HEK293 (cell line): Measurements from ENCODE around the gene FDXR.
A peak's percentile ranks its signal among the peaks of the same experiment; 100 is the strongest.

Source experiments
- CTCF ChIA-PET: fragments of 350-600 bp; formaldehyde crosslinking; extraction: SDS; loops from one replicate; lab custom pipeline; 2021; ENCODE audit warnings: antibody characterized with exemption; lab: Yijun Ruan, JAX
- POLR2A ChIA-PET: fragments of 300-600 bp; formaldehyde crosslinking; extraction: SDS; loops from one replicate; lab custom pipeline; 2020; ENCODE audit warnings: antibody characterized with exemption, inconsistent platforms; lab: Yijun Ruan, JAX
- H3K27ac ChIP-seq: fragments of 200-500 bp; sonication (Bioruptor generic); 2 replicates; pipeline ENCODE4 v1.5.1; 2014; ENCODE audit warnings: low read depth, low read length, control low read depth, inconsistent platforms; ENCODE audit errors: extremely low read depth
- H3K36me3 ChIP-seq, 2 experiments: fragments of 200-500 bp in 1 of 2; sonication (Bioruptor generic) in 1 of 2; 1 replicate in 1 of 2; 2 replicates in 1 of 2; pipeline ENCODE4 v1.5.1; 2014 to 2017; ENCODE audit warnings: inconsistent platforms in 2 of 2, low read length in 2 of 2; ENCODE audit not compliant: control insufficient read depth in 2 of 2, insufficient read depth in 1 of 2
- H3K4me1 ChIP-seq: fragments of 200-500 bp; sonication (Bioruptor generic); 2 replicates; pipeline ENCODE4 v1.5.1; 2014; ENCODE audit warnings: mild to moderate bottlenecking, low read length, inconsistent platforms; ENCODE audit not compliant: control insufficient read depth, insufficient read depth
- H3K4me3 ChIP-seq: 2 replicates; pipeline ENCODE4 v1.5.1; 2011; ENCODE audit warnings: low read depth, mild to moderate bottlenecking, control low read depth, low read length, moderate library complexity
- H3K9me3 ChIP-seq: fragments of 200-500 bp; sonication (Bioruptor generic); 2 replicates; pipeline ENCODE4 v1.5.1; 2014; ENCODE audit warnings: low read depth, low read length, inconsistent platforms; ENCODE audit not compliant: control insufficient read depth, insufficient read depth
- BCL11A ChIP-seq: fragments of 450-650 bp; formaldehyde crosslinking; IDR thresholded peaks from 2 replicates; pipeline ENCODE4 v1.5.1; 2016; ENCODE audit warnings: low read depth, missing biosample characterization, missing genetic modification characterization
- BCL11B ChIP-seq: fragments of 450-650 bp; formaldehyde crosslinking; IDR thresholded peaks from 2 replicates; pipeline ENCODE4 v1.5.1; 2016; ENCODE audit warnings: low read depth, missing biosample characterization, missing genetic modification characterization
- MYNN ChIP-seq: fragments of 450-650 bp; formaldehyde crosslinking; IDR thresholded peaks from 2 replicates; pipeline ENCODE4 v1.5.1; 2016; ENCODE audit warnings: missing biosample characterization, missing genetic modification characterization, borderline replicate concordance
- SCRT1 ChIP-seq: fragments of 450-650 bp; formaldehyde crosslinking; IDR thresholded peaks from 2 replicates; pipeline ENCODE4 v1.5.1; 2016; ENCODE audit warnings: missing biosample characterization, missing genetic modification characterization, borderline replicate concordance
- SCRT2 ChIP-seq: fragments of 450-650 bp; formaldehyde crosslinking; IDR thresholded peaks from 2 replicates; pipeline ENCODE4 v1.5.1; 2016; ENCODE audit warnings: missing biosample characterization, missing genetic modification characterization
- SETDB1 ChIP-seq: IDR thresholded peaks from one replicate; pipeline ENCODE4 v1.6.1; 2017; ENCODE audit warnings: mild to moderate bottlenecking, low read length, moderate library complexity, mixed read lengths; ENCODE audit not compliant: insufficient read length
- ZBTB17 ChIP-seq: fragments of 450-650 bp; formaldehyde crosslinking; IDR thresholded peaks from 2 replicates; pipeline ENCODE4 v1.5.1; 2016; ENCODE audit warnings: missing biosample characterization, missing genetic modification characterization
- ZFP69B ChIP-seq: fragments of 450-650 bp; formaldehyde crosslinking; IDR thresholded peaks from 2 replicates; pipeline ENCODE4 v1.5.1; 2016; ENCODE audit warnings: missing biosample characterization, missing genetic modification characterization
- ZNF10 ChIP-seq: fragments of 450-650 bp; formaldehyde crosslinking; IDR thresholded peaks from 2 replicates; pipeline ENCODE4 v1.5.1; 2017; ENCODE audit warnings: missing biosample characterization, missing genetic modification characterization
- ZNF133 ChIP-seq: fragments of 450-650 bp; formaldehyde crosslinking; IDR thresholded peaks from 2 replicates; pipeline ENCODE4 v1.5.1; 2016; ENCODE audit warnings: missing biosample characterization, missing genetic modification characterization
- ZNF202 ChIP-seq: fragments of 450-650 bp; formaldehyde crosslinking; IDR thresholded peaks from 2 replicates; pipeline ENCODE4 v1.5.1; 2016; ENCODE audit warnings: missing biosample characterization, missing genetic modification characterization, borderline replicate concordance
- ZNF394 ChIP-seq: fragments of 450-650 bp; formaldehyde crosslinking; IDR thresholded peaks from 2 replicates; pipeline ENCODE4 v1.5.1; 2016; ENCODE audit warnings: missing biosample characterization, missing genetic modification characterization, mild to moderate bottlenecking, moderate library complexity, borderline replicate concordance
- ZNF416 ChIP-seq: fragments of 450-650 bp; formaldehyde crosslinking; IDR thresholded peaks from 2 replicates; pipeline ENCODE4 v1.5.1; 2016; ENCODE audit warnings: missing biosample characterization, missing genetic modification characterization
- ZNF654 ChIP-seq: fragments of 450-650 bp; formaldehyde crosslinking; IDR thresholded peaks from 2 replicates; pipeline ENCODE4 v1.5.1; 2016; ENCODE audit warnings: low read depth, missing biosample characterization, missing genetic modification characterization
- TF ChIP-seq, protein P1 (sequence below): fragments of 450-650 bp; formaldehyde crosslinking; IDR thresholded peaks from 2 replicates; pipeline ENCODE4 v1.5.1; 2017; ENCODE audit warnings: missing biosample characterization, missing genetic modification characterization
- TF ChIP-seq, protein P2 (sequence below): fragments of 450-650 bp; formaldehyde crosslinking; IDR thresholded peaks from 2 replicates; pipeline ENCODE4 v1.5.1; 2016; ENCODE audit warnings: missing biosample characterization, missing genetic modification characterization
- TF ChIP-seq, protein P3 (sequence below): fragments of 450-650 bp; formaldehyde crosslinking; IDR thresholded peaks from 2 replicates; pipeline ENCODE4 v1.5.1; 2016; ENCODE audit warnings: missing biosample characterization, missing genetic modification characterization
- TF ChIP-seq, protein P4 (sequence below): fragments of 450-650 bp; formaldehyde crosslinking; IDR thresholded peaks from 2 replicates; pipeline ENCODE4 v1.5.1; 2016; ENCODE audit warnings: missing biosample characterization, missing genetic modification characterization
- TF ChIP-seq, protein P5 (sequence below): fragments of 450-650 bp; formaldehyde crosslinking; IDR thresholded peaks from 2 replicates; pipeline ENCODE4 v1.5.1; 2016; ENCODE audit warnings: missing biosample characterization, missing genetic modification characterization

Gene FDXR

DNA sequence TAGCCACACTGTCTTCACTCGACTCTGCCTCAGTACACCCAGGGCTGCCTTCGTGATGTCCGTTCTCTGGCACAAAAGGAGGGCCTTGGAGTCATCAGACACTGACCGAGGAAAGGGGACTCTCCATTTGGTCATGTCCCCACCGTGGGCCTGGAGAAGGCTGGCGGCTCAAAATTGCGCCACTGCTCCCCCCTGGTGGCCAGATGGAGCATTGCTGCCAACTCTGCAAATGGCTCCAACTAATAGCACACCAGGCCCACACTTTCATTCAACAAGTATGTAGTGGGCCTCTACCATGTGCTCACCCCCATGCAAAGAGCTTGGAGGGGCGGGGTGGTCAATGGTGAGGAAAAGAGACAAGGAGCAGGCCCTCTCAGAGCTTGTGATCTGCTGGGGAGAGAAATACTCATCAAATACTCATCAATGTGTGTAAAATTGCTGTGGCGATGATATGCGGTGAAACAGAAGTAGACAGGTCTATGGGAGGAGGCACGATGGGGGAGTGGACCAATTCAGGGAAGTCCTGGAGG, 7.9 kb downstream of the FDXR start:
- CTCF ChIA-PET, result interaction anchor here (0.5 to 14.4 kb wide), 40 partner anchors 8 to 542 kb away, joined by 3 to 338 read pairs (median 4); partner anchors contain the start of genes FDXR and OTOP2
- no peaks in the 10 kb centered on the region for H3K9me3 ChIP-seq
- TF ChIP-seq ZNF654 (tag by site-specific recombination) (peak; percentile 75), ZNF133 (tag by site-specific recombination) (no peak), BCL11A (tag by site-specific recombination) (peak; percentile 71; the same call in 1 of the 2 replicates), MYNN (tag by site-specific recombination) (no peak), ZNF416 (no peak), BCL11B (tag by site-specific recombination) (no peak), SCRT2 (tag by site-specific recombination) (peak; percentile 99), ZNF202 (tag by site-specific recombination) (no peak), ZNF10 (tag by site-specific recombination) (0 out of 2 replicates have a peak, but pooled peaks have one; percentile 40), ZBTB17 (peak; percentile 90), SCRT1 (tag by site-specific recombination) (peak; percentile 99), SETDB1 (no peak), ZNF394 (tag by site-specific recombination) (no peak), ZFP69B (tag by site-specific recombination) (peak; percentile 54; the same call in 1 of the 2 replicates)
- TF ChIP-seq, protein P1, sequence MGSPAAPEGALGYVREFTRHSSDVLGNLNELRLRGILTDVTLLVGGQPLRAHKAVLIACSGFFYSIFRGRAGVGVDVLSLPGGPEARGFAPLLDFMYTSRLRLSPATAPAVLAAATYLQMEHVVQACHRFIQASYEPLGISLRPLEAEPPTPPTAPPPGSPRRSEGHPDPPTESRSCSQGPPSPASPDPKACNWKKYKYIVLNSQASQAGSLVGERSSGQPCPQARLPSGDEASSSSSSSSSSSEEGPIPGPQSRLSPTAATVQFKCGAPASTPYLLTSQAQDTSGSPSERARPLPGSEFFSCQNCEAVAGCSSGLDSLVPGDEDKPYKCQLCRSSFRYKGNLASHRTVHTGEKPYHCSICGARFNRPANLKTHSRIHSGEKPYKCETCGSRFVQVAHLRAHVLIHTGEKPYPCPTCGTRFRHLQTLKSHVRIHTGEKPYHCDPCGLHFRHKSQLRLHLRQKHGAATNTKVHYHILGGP (tag by site-specific recombination), result no peak
- TF ChIP-seq, protein P2, sequence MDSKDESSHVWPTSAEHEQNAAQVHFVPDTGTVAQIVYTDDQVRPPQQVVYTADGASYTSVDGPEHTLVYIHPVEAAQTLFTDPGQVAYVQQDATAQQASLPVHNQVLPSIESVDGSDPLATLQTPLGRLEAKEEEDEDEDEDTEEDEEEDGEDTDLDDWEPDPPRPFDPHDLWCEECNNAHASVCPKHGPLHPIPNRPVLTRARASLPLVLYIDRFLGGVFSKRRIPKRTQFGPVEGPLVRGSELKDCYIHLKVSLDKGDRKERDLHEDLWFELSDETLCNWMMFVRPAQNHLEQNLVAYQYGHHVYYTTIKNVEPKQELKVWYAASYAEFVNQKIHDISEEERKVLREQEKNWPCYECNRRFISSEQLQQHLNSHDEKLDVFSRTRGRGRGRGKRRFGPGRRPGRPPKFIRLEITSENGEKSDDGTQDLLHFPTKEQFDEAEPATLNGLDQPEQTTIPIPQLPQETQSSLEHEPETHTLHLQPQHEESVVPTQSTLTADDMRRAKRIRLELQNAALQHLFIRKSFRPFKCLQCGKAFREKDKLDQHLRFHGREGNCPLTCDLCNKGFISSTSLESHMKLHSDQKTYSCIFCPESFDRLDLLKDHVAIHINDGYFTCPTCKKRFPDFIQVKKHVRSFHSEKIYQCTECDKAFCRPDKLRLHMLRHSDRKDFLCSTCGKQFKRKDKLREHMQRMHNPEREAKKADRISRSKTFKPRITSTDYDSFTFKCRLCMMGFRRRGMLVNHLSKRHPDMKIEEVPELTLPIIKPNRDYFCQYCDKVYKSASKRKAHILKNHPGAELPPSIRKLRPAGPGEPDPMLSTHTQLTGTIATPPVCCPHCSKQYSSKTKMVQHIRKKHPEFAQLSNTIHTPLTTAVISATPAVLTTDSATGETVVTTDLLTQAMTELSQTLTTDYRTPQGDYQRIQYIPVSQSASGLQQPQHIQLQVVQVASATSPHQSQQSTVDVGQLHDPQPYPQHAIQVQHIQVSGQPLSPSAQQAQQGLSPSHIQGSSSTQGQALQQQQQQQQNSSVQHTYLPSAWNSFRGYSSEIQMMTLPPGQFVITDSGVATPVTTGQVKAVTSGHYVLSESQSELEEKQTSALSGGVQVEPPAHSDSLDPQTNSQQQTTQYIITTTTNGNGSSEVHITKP (tag by site-specific recombination), result peak; percentile 65
- TF ChIP-seq, protein P3, sequence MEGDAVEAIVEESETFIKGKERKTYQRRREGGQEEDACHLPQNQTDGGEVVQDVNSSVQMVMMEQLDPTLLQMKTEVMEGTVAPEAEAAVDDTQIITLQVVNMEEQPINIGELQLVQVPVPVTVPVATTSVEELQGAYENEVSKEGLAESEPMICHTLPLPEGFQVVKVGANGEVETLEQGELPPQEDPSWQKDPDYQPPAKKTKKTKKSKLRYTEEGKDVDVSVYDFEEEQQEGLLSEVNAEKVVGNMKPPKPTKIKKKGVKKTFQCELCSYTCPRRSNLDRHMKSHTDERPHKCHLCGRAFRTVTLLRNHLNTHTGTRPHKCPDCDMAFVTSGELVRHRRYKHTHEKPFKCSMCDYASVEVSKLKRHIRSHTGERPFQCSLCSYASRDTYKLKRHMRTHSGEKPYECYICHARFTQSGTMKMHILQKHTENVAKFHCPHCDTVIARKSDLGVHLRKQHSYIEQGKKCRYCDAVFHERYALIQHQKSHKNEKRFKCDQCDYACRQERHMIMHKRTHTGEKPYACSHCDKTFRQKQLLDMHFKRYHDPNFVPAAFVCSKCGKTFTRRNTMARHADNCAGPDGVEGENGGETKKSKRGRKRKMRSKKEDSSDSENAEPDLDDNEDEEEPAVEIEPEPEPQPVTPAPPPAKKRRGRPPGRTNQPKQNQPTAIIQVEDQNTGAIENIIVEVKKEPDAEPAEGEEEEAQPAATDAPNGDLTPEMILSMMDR, result peak; percentile 85
- TF ChIP-seq, protein P4, sequence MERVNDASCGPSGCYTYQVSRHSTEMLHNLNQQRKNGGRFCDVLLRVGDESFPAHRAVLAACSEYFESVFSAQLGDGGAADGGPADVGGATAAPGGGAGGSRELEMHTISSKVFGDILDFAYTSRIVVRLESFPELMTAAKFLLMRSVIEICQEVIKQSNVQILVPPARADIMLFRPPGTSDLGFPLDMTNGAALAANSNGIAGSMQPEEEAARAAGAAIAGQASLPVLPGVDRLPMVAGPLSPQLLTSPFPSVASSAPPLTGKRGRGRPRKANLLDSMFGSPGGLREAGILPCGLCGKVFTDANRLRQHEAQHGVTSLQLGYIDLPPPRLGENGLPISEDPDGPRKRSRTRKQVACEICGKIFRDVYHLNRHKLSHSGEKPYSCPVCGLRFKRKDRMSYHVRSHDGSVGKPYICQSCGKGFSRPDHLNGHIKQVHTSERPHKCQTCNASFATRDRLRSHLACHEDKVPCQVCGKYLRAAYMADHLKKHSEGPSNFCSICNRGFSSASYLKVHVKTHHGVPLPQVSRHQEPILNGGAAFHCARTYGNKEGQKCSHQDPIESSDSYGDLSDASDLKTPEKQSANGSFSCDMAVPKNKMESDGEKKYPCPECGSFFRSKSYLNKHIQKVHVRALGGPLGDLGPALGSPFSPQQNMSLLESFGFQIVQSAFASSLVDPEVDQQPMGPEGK, result peak; percentile 40; the same call in 1 of the 2 replicates
- TF ChIP-seq, protein P5, sequence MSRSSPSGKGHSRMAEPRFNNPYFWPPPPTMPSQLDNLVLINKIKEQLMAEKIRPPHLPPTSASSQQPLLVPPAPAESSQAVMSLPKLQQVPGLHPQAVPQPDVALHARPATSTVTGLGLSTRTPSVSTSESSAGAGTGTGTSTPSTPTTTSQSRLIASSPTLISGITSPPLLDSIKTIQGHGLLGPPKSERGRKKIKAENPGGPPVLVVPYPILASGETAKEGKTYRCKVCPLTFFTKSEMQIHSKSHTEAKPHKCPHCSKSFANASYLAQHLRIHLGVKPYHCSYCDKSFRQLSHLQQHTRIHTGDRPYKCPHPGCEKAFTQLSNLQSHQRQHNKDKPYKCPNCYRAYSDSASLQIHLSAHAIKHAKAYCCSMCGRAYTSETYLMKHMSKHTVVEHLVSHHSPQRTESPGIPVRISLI, result no peak
- TF ChIP-seq, all 188 proteins: peak for 10
- Histone ChIP-seq H3K36me3 (peaks cover 0 to 69% of the 10 kb centered on the region in 2 experiments; a peak in 1 of 3 replicates), H3K4me1 (0 out of 2 replicates have a peak, but pooled peaks cover 2% of the 10 kb centered on the region), H3K27ac (no peak overlapping the region), H3K4me3 (no peak overlapping the region)
- POLR2A ChIA-PET, result interaction anchor here (0.5 to 5.0 kb wide), 5 partner anchors 8 to 124 kb away, joined by 3 to 40 read pairs (median 3); partner anchors contain the start of gene FDXR
